Mesothelial cell of epicardium (in vitro differentiated cells): ENCODE data around the gene SPATA24. TPM values are rescaled to one million over a fixed set of nuclear protein-coding genes. Genes with fewer than 3 reads are reported as not detected.

Experiments used
- DNase-seq, 2 experiments: peaks; one replicate each; pipeline ENCODE4 v3.0.0; 2021; ENCODE audit warnings: low spot score in 2 of 2; ENCODE audit not compliant: unreplicated experiment in 2 of 2
- H3K27ac Mint-ChIP-seq: 2 replicates; pipeline ENCODE4 v1.8.0; 2021; ENCODE audit warnings: mixed read lengths
- H3K27me3 Mint-ChIP-seq: 2 replicates; pipeline ENCODE4 v1.8.0; 2021; ENCODE audit warnings: low read depth, mixed read lengths
- H3K36me3 Mint-ChIP-seq: 2 replicates; pipeline ENCODE4 v1.8.0; 2021; ENCODE audit warnings: mixed read lengths
- H3K4me1 Mint-ChIP-seq: 2 replicates; pipeline ENCODE4 v1.8.0; 2021; ENCODE audit warnings: mixed read lengths
- H3K4me3 Mint-ChIP-seq: 2 replicates; pipeline ENCODE4 v1.8.0; 2021; ENCODE audit warnings: mild to moderate bottlenecking, moderate library complexity, mixed read lengths
- H3K9me3 Mint-ChIP-seq: 2 replicates; pipeline ENCODE4 v1.8.0; 2021; ENCODE audit warnings: mixed read lengths
- CTCF ChIP-seq: fragments of 200-600 bp; sonication (generic); IDR thresholded peaks from one replicate; pipeline ENCODE4 v1.5.0; 2021; ENCODE audit warnings: antibody characterized with exemption; ENCODE audit not compliant: unreplicated experiment
- total RNA-seq: library from RNA; stranded (reverse); gene quantifications from 3 replicates; pipeline ENCODE4 v1.2.1, GENCODE V29; 2021

The SPATA24 gene
- total RNA-seq, 1 donor from 2014 or later: 4.8 TPM

GRCh38 chr5:139382807-139383206 is 21.1 kb downstream of the SPATA24 start:
- Mint-ChIP-seq H3K27me3 (peaks cover 1% of the 10 kb centered on the region), H3K9me3 (no peaks in the 10 kb centered on the region), H3K36me3 (peaks cover 1% of the 10 kb centered on the region), H3K27ac (no peak overlapping the region), H3K4me1 (peaks cover 21% of the 10 kb centered on the region), H3K4me3 (no peak overlapping the region)
- no peak for TF ChIP-seq CTCF
- no peak for DNase-seq

- no peak for TF ChIP-seq CTCF
- DNase-seq: no peak
- Mint-ChIP-seq H3K4me1 (peaks cover 21% of the 10 kb centered on the region), H3K36me3 (peaks cover 6% of the 10 kb centered on the region), H3K4me3 (no peak overlapping the region), H3K27ac (no peak overlapping the region), H3K9me3 (no peaks in the 10 kb centered on the region), H3K27me3 (peaks cover 1% of the 10 kb centered on the region)
Measured at GRCh38 chr5:139381837-139382761, 21.8 kb downstream of the SPATA24 start.

- no peak for DNase-seq
- no peak overlapping the region for H3K4me3 Mint-ChIP-seq
- no peaks in the 10 kb centered on the region for H3K9me3 Mint-ChIP-seq
- peaks cover 10% of the 10 kb centered on the region for H3K36me3 Mint-ChIP-seq
- TF ChIP-seq CTCF: no peak
- peaks cover 17% of the 10 kb centered on the region for H3K4me1 Mint-ChIP-seq
- H3K27me3 Mint-ChIP-seq: no peaks in the 10 kb centered on the region
- H3K27ac Mint-ChIP-seq: peak overlapping the region; percentile 18
Measured at GRCh38 chr5:139379626-139380449, 24.1 kb downstream of the SPATA24 start.

DNA sequence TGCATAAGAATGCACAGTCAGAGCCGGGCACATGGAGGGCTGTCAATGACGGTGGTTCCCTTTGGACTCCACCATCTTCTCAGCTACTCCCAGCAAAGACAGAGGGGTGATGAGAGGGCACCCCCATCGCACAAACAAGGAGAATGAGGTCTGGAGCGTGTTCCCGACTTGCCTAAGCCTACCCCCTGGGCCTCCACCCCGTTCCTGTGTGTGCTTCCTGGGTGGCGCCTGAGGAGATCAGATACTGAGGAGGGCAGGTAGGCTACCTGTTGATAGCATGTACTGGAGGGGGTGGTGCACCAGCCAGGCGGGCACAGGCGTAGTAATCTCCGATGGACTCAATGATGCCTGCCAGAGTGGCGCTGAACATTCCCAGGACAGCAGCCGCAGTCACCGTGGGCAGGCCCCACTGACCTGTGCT is 24.9 kb downstream of the SPATA24 start:
- Mint-ChIP-seq H3K9me3 (no peaks in the 10 kb centered on the region), H3K36me3 (peaks cover 12% of the 10 kb centered on the region), H3K4me1 (peaks cover 11% of the 10 kb centered on the region), H3K27me3 (no peaks in the 10 kb centered on the region), H3K4me3 (no peak overlapping the region), H3K27ac (no peak overlapping the region)
- DNase-seq: no peak
- TF ChIP-seq CTCF: no peak

DNA sequence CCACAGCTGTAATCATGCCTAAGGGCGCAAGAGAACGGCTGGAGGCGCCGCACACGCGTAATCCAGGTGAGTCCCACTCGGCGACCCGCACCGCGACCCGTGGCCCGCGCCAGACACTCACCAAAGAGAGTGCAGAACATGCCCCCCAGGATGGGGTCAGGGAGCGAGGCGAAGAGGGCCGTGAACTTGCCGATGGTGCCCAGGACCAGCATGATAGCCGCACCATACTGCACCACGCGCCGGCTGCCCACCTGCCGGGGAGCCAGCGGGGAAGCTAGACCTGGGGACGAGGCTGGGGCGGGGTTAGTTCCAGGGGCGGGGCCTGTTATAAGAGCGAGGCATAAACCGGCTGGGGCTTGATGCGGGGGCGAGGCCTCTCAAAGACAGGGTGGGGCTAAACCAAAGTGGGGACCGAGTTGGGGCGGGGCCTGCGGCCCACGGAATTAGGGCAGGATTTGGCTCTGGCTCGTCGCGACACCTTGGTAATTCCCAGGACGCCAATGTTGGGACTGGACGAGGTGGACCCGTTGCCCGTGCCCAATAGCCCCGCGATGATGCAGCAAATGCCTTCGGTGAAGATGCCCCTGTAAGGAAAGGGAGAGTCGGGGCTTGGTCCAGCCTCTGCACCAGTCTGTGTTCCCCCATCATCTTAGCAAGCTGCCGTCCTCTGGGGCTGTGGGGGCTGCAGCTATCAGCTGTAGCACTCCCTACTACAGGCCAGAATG is 25.6 kb downstream of the SPATA24 start:
- TF ChIP-seq CTCF: no peak
- H3K36me3 Mint-ChIP-seq: peaks cover 12% of the 10 kb centered on the region
- H3K27ac Mint-ChIP-seq: no peak overlapping the region
- no peaks in the 10 kb centered on the region for H3K9me3 Mint-ChIP-seq
- DNase-seq: no peak
- H3K4me3 Mint-ChIP-seq: no peak overlapping the region
- H3K27me3 Mint-ChIP-seq: no peaks in the 10 kb centered on the region
- H3K4me1 Mint-ChIP-seq: peaks cover 5% of the 10 kb centered on the region
